T-helper 22 cell (primary cell): ENCODE data around the gene FSTL5.
"Not testable (repeated sequence)": the region's sequence is repeated elsewhere in the genome, so short reads cannot be mapped to it uniquely, and the experiment has no call there.

Source experiments
- DNase-seq: peaks from one replicate; pipeline ENCODE4 v3.0.0-alpha.2; 2020; ENCODE audit warnings: low read depth

FSTL5 gene

DNA sequence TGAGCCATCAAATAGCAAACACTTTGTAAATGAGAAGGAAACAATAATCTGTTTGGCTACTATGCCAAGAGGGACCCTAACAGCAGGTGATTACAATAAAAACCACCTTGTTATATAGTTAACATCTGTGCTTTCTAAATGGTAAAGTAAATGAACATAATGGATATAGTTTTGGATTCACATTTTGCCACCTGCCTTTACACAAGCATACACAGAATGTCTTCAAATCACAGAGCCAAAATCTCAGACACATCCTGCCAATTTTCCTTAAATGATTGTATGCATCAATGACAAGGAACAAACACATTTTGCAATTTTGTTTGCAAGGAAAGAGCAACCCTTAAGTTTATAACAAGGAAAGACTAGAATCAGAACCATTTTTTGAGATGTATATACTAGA is 334.2 kb downstream of the FSTL5 start:
- no peak for DNase-seq

DNA sequence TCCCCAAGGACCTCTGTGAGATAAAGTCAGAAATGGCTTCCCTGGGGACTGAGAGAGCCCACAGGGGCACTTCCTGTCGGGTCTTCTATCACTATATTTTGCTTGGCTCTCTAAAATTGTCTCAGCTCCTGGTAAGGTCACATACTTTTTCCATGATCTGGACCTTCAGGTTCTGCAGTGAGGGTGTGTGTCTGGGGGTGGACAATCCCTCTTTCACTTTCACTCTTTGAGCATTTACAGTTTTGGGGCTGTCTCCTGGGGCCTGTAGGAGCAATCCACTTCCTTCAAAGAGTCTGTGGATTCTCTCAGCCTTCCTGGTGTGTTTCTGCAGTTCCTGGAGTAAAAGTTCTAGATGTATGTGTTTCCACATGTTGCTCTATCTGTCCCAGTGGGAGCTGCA is 335.7 kb downstream of the FSTL5 start:
- no peak for DNase-seq

DNA sequence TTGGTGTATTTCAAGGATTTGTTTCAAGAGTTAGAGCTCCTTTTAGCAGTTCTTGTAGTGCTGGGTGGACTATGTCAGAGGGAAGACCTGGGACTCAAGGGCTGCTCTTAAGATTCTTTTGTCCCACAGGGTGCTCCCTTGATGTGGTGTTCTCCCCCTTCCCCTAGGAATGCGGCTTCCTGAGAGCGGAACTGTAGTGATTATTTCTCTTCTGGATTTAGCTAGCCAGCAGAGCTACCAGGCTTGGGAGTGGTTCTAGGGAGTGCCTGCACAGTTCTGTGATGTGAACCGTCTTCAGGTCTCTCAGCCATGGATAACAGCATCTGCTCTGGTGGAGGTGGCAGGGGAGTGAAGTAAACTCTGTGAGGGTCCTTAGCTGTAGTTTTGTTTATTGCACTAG is 336.8 kb downstream of the FSTL5 start:
- no peak for DNase-seq

- no peak for DNase-seq
Observed at GRCh38 chr4:161823450-161823849, 340.4 kb downstream of the FSTL5 start.

- DNase-seq: no peak
Observed at GRCh38 chr4:161822174-161822573, 341.6 kb downstream of the FSTL5 start.

GRCh38 chr4:161817914-161818313 is 345.9 kb downstream of the FSTL5 start:
- no peak for DNase-seq

DNA sequence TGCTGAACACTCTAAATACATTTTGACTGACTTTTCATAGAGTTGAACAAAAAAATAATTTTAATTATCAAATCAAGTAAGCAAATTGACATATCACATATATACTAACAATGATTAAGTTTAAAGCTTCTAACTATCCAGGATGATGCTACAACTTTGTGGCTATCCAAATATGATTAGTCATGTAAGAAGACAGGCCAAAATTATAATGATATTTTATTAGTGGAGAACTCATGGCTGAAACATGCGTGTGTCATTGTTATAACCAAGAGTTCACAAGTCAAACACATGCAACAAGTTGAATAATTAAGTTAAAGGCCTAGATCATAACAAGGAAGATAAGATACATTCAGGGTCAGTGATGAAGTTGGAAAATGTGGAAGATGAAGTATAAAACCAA is 346.8 kb downstream of the FSTL5 start:
- DNase-seq: no peak

DNA sequence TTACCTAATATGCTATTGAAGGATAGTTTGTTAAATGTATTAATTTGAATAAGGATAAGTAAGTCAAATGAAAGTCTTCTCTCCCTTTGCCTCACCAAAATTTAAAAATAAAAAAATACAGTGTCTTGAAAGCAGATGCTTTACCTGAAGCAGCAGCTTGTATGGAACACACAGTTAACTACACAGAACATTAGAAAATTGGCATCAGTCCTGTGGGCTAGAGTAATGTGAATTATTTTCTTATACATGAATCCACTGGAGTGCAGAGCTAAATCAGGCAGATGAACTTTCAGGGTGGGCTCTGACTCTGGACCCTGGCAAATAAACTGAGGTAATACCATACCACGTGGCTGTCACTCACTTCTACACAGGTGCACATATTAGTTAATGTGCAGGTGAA is 348.0 kb downstream of the FSTL5 start:
- DNase-seq: no peak

GRCh38 chr4:161813889-161814288 is 349.9 kb downstream of the FSTL5 start:
- DNase-seq: no peak

- DNase-seq: no peak
Observed at GRCh38 chr4:161813389-161813788, 350.4 kb downstream of the FSTL5 start.

DNA sequence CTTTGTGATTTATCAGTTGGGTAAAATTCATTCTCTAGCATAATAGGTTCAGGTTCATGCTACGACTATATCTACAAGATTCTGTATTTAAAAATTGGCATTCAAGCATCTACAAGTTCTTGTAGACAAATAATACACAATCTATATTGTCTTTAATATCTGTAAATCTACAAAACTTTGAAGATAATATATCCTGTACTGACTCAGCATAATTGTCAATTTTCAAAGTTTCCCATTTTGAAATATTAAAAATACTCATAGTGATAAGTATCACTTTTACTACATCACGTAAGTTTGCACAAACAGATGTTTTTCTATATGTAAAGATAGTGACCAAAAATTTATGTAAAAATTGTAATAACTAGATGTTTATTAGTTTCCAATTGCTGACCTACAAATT is 360.6 kb downstream of the FSTL5 start:
- DNase-seq: no peak

DNA sequence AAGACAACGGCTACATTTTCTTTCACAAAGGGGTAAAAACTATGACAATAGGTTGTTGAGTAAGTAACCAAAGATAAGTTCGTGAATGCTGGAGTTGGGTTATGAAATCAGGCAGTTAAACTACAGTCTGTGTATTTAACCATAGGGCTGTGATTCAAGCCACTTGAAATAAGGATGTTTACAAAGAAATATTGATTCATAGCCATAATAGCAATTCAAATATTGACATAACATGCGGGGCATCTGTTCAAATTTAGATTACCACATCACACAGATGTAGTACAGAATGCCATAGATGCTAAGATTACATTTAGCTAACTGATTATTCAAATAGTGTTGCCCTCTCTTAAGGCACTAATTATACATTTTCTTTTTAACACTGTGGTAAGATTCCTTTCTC is 364.1 kb downstream of the FSTL5 start:
- DNase-seq: no peak

- DNase-seq: no peak
Observed at GRCh38 chr4:161792991-161793390, 370.8 kb downstream of the FSTL5 start.

DNA sequence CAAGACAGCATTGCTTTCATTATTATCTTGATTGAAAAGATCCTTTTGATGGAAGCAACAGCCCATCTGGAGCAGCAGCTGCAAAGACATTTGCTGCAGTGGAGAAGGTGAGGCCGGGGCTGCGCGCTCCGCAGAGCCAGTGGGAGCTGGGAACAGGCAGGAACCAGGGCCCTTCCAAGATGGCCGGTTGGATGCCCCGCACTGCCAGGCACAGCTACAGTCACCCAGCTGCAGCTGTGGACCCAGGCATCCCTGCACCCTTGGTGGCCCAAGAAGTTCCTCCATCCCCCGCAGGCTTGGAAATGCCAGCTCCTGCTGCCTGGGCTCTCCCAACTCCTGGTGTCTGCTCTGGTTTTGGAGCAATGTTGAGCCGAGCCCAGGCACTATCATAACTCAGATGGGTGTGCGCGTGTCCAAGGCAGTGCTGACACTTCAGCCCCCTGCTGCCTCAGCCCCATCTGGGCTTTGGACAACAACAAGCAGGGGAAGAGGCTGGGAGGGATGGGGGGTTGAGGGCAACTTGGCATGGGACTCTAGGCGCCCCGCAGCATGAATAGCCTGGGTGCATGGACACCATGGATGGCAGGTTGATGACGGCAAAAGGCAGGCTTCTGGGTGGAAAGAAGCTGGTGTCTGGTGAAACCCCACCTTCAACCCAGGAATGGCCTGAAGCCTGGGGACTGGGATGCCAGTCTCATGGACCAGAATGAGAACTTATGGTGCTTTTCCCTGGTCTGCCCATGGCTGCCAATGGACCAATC is 371.8 kb downstream of the FSTL5 start:
- DNase-seq: no peak

- no peak for DNase-seq
Observed at GRCh38 chr4:161767116-161767515, 396.7 kb downstream of the FSTL5 start.

- no peak for DNase-seq
Observed at GRCh38 chr4:161762796-161763195, 401.0 kb downstream of the FSTL5 start.

- DNase-seq: no peak
Observed at GRCh38 chr4:161760008-161760407, 403.8 kb downstream of the FSTL5 start.

DNA sequence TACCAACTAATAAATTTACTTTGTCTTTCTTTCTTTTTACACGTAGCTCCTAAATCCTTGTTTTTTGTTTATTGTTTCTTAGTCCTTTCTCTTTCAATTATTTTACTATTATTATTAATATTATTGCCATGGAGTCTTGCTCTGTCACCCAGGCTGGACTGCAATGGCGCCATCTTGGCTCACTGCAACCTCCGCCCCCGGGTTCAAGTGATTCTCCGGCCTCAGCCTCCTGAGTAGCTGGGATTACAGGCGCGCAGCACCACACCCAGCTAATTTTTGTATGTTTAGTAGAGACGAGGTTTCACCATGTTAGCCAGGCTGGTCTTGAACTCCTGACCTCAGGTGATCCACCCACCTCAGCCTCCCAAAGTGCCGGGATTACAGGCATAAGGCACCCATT is 405.4 kb downstream of the FSTL5 start:
- not testable (repeated sequence) for DNase-seq

- DNase-seq: no peak
Observed at GRCh38 chr4:161728929-161729328, 434.9 kb downstream of the FSTL5 start.

GRCh38 chr4:161721947-161722346 is 441.9 kb downstream of the FSTL5 start:
- no peak for DNase-seq

GRCh38 chr4:161717084-161717483 is 446.7 kb downstream of the FSTL5 start:
- DNase-seq: no peak

DNA sequence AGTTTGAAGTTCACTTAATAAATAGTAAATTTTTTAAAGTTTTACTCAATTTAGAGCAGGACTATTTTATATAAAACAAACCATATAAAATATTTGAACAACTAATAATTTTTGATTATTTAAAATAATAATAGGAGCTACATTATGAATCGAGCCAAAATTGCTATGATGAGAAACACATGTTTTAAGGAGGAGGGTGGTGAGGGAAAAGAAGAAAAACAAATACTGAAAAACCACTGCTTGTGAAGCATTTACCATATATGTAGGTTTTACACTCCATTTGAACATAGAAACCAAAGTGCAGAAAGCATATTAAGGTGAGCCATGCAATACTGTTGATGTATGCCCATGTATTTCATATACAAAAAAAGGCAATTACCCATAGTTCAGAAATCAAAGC is 448.9 kb downstream of the FSTL5 start:
- no peak for DNase-seq

- no peak for DNase-seq
Observed at GRCh38 chr4:161714022-161714751, 449.6 kb downstream of the FSTL5 start.

DNA sequence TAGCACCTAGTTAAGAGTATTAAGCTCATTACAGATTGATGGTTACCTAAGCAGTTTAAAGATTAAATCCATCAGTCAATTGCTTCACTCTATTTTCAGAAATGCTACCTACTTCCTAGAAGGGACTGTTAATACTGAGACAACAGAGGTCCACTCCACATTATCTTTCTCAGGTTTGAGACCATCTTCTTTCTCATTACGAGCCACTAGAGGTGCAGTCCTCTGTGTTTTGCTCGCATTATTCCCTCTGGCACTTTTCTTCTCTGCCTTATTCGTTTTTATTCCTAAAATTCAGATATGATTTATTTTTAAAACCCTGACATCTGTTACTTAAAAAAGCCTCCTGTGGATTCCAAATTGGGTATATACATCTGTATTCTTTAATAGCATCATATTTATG is 459.1 kb downstream of the FSTL5 start:
- no peak for DNase-seq
